PC-3 (cell line): ENCODE data around the gene NHLRC2.

Source experiments
- CTCF ChIP-seq: fragments of 300-600 bp; sonication (generic); conservative IDR thresholded peaks from 2 replicates; pipeline ENCODE4 v1.5.1; 2017; ENCODE audit warnings: antibody characterized with exemption, low read depth, mild to moderate bottlenecking, low read length
- EZH2phosphoT487 ChIP-seq: fragments of 300-600 bp; sonication (generic); IDR thresholded peaks from 2 replicates; pipeline ENCODE4 v1.6.1; 2018; ENCODE audit warnings: mild to moderate bottlenecking, antibody characterized with exemption, low read length, borderline replicate concordance

GRCh38 chr10:113932854-113933253 lies 78.4 kb downstream of the NHLRC2 start:
- no peak for TF ChIP-seq CTCF
- no peak for TF ChIP-seq EZH2phosphoT487
